NB4 (cell line): ENCODE results near the gene MACROD2.

ENCODE experiments used
- DNase-seq: peaks from one replicate; pipeline ENCODE4 v3.0.0; 2010; ENCODE audit warnings: low read depth
- H3K4me3 ChIP-seq: one replicate; pipeline ENCODE4 v1.5.1; 2011; ENCODE audit warnings: mild to moderate bottlenecking, low read depth, low read length, moderate library complexity
- MYC ChIP-seq: IDR thresholded peaks from 2 replicates; pipeline ENCODE4 v1.6.1; 2011; ENCODE audit warnings: low read depth, low read length
- POLR2A ChIP-seq: IDR thresholded peaks from 2 replicates; pipeline ENCODE4 v1.6.1; 2011; ENCODE audit warnings: mild to moderate bottlenecking; ENCODE audit not compliant: insufficient read length; ENCODE audit errors: extremely low read depth
- TF ChIP-seq, protein P1 (sequence below): IDR thresholded peaks from one replicate; pipeline ENCODE4 v1.5.1; 2012; ENCODE audit warnings: low read depth, low read length
- TF ChIP-seq, protein P2 (sequence below): IDR thresholded peaks from 2 replicates; pipeline ENCODE4 v1.6.1; 2011; ENCODE audit warnings: low read depth, low read length

Gene MACROD2

GRCh38 chr20:15603978-15604805, 1608.9 kb downstream of the MACROD2 start:
- no peak for TF ChIP-seq MYC
- TF ChIP-seq, protein P1, sequence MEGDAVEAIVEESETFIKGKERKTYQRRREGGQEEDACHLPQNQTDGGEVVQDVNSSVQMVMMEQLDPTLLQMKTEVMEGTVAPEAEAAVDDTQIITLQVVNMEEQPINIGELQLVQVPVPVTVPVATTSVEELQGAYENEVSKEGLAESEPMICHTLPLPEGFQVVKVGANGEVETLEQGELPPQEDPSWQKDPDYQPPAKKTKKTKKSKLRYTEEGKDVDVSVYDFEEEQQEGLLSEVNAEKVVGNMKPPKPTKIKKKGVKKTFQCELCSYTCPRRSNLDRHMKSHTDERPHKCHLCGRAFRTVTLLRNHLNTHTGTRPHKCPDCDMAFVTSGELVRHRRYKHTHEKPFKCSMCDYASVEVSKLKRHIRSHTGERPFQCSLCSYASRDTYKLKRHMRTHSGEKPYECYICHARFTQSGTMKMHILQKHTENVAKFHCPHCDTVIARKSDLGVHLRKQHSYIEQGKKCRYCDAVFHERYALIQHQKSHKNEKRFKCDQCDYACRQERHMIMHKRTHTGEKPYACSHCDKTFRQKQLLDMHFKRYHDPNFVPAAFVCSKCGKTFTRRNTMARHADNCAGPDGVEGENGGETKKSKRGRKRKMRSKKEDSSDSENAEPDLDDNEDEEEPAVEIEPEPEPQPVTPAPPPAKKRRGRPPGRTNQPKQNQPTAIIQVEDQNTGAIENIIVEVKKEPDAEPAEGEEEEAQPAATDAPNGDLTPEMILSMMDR = no peak
- TF ChIP-seq, protein P2, sequence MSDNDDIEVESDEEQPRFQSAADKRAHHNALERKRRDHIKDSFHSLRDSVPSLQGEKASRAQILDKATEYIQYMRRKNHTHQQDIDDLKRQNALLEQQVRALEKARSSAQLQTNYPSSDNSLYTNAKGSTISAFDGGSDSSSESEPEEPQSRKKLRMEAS = no peak
- TF ChIP-seq POLR2A = no peak
- H3K4me3 ChIP-seq = no peak overlapping the region
- no peak for DNase-seq

DNA sequence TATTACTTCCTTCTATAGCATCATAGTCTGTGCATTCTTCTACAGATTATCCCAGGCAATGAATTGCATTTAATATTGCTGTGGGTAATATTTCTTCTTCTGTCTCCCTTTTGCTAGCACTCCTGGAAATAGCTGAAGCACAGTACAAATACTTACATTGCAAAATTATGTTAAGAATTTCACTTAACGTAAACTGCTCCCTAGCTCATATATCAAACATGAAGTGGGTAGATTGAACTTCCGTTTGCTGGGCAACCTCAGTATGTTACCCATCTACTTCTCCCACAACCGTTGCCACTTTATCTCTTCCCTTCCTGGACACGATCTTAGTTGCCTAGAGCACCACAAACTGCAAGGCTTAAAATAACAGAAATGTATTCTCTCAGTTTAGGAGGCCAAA, 1614.6 kb downstream of the MACROD2 start:
- TF ChIP-seq, protein P1 = no peak
- TF ChIP-seq, protein P2 = no peak
- TF ChIP-seq MYC (no peak), POLR2A (no peak)
- DNase-seq = peak; percentile 2
- no peak overlapping the region for H3K4me3 ChIP-seq

- DNase-seq = no peak
- no peak overlapping the region for H3K4me3 ChIP-seq
- TF ChIP-seq, protein P2 = no peak
- TF ChIP-seq POLR2A = no peak
- TF ChIP-seq, protein P1 = no peak
- TF ChIP-seq MYC = no peak
These were observed 1615.5 kb downstream of the MACROD2 start for GRCh38 chr20:15610787-15611186.

- no peak for DNase-seq
- no peak overlapping the region for H3K4me3 ChIP-seq
- TF ChIP-seq POLR2A = no peak
- TF ChIP-seq, protein P1 = no peak
- TF ChIP-seq, protein P2 = no peak
These were observed 1616.2 kb downstream of the MACROD2 start for GRCh38 chr20:15611541-15611940.

GRCh38 chr20:15612198-15612597, 1616.9 kb downstream of the MACROD2 start:
- DNase-seq = no peak
- no peak overlapping the region for H3K4me3 ChIP-seq
- TF ChIP-seq POLR2A (no peak), MYC (no peak)
- TF ChIP-seq, protein P2 = no peak
- TF ChIP-seq, protein P1 = no peak

DNA sequence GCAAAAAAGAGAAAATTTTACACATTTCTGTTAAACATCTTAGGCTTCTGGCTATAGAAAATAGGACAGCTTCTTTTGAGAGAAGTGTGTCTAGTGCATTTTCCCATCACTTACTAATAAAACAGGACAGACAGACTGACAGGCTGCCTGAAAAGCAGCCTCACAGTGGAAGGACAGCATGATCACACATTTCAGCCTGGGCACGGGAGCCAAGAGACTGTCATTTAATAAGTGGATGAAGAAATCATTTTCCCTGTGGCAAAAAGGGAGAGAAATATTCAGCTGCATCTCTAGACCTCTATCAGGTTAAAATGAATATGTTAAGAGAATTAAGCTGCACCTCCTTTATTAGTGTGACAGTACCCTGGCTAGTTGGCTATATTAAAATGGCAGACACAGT, 1617.5 kb downstream of the MACROD2 start:
- TF ChIP-seq POLR2A (no peak), MYC (no peak)
- TF ChIP-seq, protein P2 = no peak
- TF ChIP-seq, protein P1 = no peak
- DNase-seq = no peak
- no peak overlapping the region for H3K4me3 ChIP-seq
